WERI-Rb-1 (cell line): ENCODE data around the gene FITM2.
"Not testable (repeated sequence)": the region's sequence is repeated elsewhere in the genome, so short reads cannot be mapped to it uniquely, and the experiment has no call there.

ENCODE experiments used
- DNase-seq: peaks from one replicate; pipeline ENCODE4 v3.0.0-alpha.2; 2020
- H3K27ac ChIP-seq: fragments of 250-450 bp; sonication (Bioruptor Pico); 2 replicates; pipeline ENCODE4 v1.5.1; 2020; ENCODE audit warnings: mild to moderate bottlenecking, moderate library complexity
- H3K27me3 ChIP-seq: fragments of 250-450 bp; sonication (Bioruptor Pico); 2 replicates; pipeline ENCODE4 v1.5.1; 2021; ENCODE audit warnings: mild to moderate bottlenecking, low read depth, moderate library complexity; ENCODE audit not compliant: insufficient read depth, severe bottlenecking
- H3K36me3 ChIP-seq: fragments of 250-450 bp; sonication (Bioruptor Pico); 2 replicates; pipeline ENCODE4 v1.5.1; 2020; ENCODE audit warnings: mild to moderate bottlenecking, moderate library complexity
- H3K4me3 ChIP-seq: 2 replicates; pipeline ENCODE4 v1.5.1; 2011; ENCODE audit warnings: low read depth, mild to moderate bottlenecking, control low read depth, low read length
- H3K9me3 ChIP-seq: fragments of 250-450 bp; sonication (Bioruptor Pico); 2 replicates; pipeline ENCODE4 v1.5.1; 2021; ENCODE audit warnings: mild to moderate bottlenecking, moderate library complexity; ENCODE audit not compliant: severe bottlenecking
- CTCF ChIP-seq: IDR thresholded peaks from 2 replicates; pipeline ENCODE4 v1.5.1; 2011; ENCODE audit warnings: low read depth, mild to moderate bottlenecking, control low read depth, inconsistent platforms, low read length

FITM2 gene

GRCh38 chr20:44336086-44336485, 25.1 kb upstream of the FITM2 start:
- no peaks in the 10 kb centered on the region for H3K9me3 ChIP-seq
- no peak overlapping the region for H3K27ac ChIP-seq
- DNase-seq, result peak; percentile 21
- no peaks in the 10 kb centered on the region for H3K36me3 ChIP-seq
- TF ChIP-seq CTCF, result no peak
- no peak overlapping the region for H3K4me3 ChIP-seq
- no peaks in the 10 kb centered on the region for H3K27me3 ChIP-seq

- no peak for TF ChIP-seq CTCF
- H3K27me3 ChIP-seq, result no peaks in the 10 kb centered on the region
- DNase-seq, result no peak
- no peaks in the 10 kb centered on the region for H3K36me3 ChIP-seq
- no peaks in the 10 kb centered on the region for H3K9me3 ChIP-seq
- H3K4me3 ChIP-seq, result no peak overlapping the region
- H3K27ac ChIP-seq, result no peak overlapping the region
Observed at GRCh38 chr20:44335675-44336074, 24.7 kb upstream of the FITM2 start.

- H3K27me3 ChIP-seq, result no peaks in the 10 kb centered on the region
- H3K36me3 ChIP-seq, result no peaks in the 10 kb centered on the region
- no peak for TF ChIP-seq CTCF
- H3K27ac ChIP-seq, result no peak overlapping the region
- H3K9me3 ChIP-seq, result no peaks in the 10 kb centered on the region
- H3K4me3 ChIP-seq, result no peak overlapping the region
- no peak for DNase-seq
Observed at GRCh38 chr20:44334709-44335108, 23.7 kb upstream of the FITM2 start.

- peak; percentile 61 for DNase-seq
- Histone ChIP-seq H3K27me3 (no peaks in the 10 kb centered on the region), H3K36me3 (no peaks in the 10 kb centered on the region), H3K9me3 (no peaks in the 10 kb centered on the region), H3K27ac (peak overlapping the region; percentile 41; the same call in 1 of the 2 replicates), H3K4me3 (no peak overlapping the region)
- no peak for TF ChIP-seq CTCF
Observed at GRCh38 chr20:44334306-44334705, 23.3 kb upstream of the FITM2 start.

GRCh38 chr20:44331201-44331600, 20.2 kb upstream of the FITM2 start:
- no peaks in the 10 kb centered on the region for H3K36me3 ChIP-seq
- no peak overlapping the region for H3K27ac ChIP-seq
- no peak for TF ChIP-seq CTCF
- H3K9me3 ChIP-seq, result no peaks in the 10 kb centered on the region
- no peak for DNase-seq
- H3K4me3 ChIP-seq, result no peak overlapping the region
- no peaks in the 10 kb centered on the region for H3K27me3 ChIP-seq

GRCh38 chr20:44328428-44328827, 17.4 kb upstream of the FITM2 start:
- no peak for TF ChIP-seq CTCF
- H3K27me3 ChIP-seq, result no peaks in the 10 kb centered on the region
- H3K36me3 ChIP-seq, result no peaks in the 10 kb centered on the region
- H3K27ac ChIP-seq, result no peak overlapping the region
- no peak for DNase-seq
- H3K4me3 ChIP-seq, result no peak overlapping the region
- H3K9me3 ChIP-seq, result no peaks in the 10 kb centered on the region

GRCh38 chr20:44327748-44328147, 16.7 kb upstream of the FITM2 start:
- H3K36me3 ChIP-seq, H3K9me3 ChIP-seq, H3K4me3 ChIP-seq, H3K27me3 ChIP-seq, DNase-seq, H3K27ac ChIP-seq: not testable (repeated sequence)
